ENCODE data around the gene TSPAN13.

The TSPAN13 gene

DNA sequence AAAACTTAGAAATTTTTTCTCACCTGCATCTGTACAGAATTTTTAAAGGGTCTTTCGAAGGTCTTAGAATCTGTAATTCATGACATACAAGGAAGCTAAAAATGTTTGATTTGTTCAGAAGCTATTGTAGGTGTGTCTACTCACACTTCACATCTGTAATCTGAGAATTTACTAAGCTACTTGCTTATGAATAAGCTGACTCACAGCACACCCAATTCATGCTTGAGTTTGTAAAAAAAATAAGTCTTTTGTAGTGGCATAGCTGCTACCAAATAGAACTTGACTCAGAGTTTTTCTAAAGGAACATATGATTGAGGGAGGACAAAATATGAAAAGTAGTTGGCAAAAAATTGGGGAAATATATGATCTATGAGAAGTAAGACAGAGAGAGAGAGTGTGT lies 64.0 kb downstream of the TSPAN13 start:
- no peak for TF ChIP-seq ARNT (IDR thresholded peaks at IDR 0.05)
- no peak for TF ChIP-seq FOXM1 (IDR thresholded peaks at IDR 0.05; ENCODE audit: borderline replicate concordance)
- TF ChIP-seq, protein P1, sequence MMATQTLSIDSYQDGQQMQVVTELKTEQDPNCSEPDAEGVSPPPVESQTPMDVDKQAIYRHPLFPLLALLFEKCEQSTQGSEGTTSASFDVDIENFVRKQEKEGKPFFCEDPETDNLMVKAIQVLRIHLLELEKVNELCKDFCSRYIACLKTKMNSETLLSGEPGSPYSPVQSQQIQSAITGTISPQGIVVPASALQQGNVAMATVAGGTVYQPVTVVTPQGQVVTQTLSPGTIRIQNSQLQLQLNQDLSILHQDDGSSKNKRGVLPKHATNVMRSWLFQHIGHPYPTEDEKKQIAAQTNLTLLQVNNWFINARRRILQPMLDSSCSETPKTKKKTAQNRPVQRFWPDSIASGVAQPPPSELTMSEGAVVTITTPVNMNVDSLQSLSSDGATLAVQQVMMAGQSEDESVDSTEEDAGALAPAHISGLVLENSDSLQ (IDR thresholded peaks at IDR 0.05), result no peak
- TF ChIP-seq SP1 (IDR thresholded peaks at IDR 0.05), result no peak
- no peak for TF ChIP-seq LEF1 (IDR thresholded peaks at IDR 0.05; ENCODE audit: borderline replicate concordance)
- TF ChIP-seq NFRKB (IDR thresholded peaks at IDR 0.05), result no peak
- CTCF ChIA-PET, result no interaction called here
- POLR2A ChIA-PET, result no interaction called here
- DNase-seq (ENCODE audit: extremely low spot score), result no peak

DNA sequence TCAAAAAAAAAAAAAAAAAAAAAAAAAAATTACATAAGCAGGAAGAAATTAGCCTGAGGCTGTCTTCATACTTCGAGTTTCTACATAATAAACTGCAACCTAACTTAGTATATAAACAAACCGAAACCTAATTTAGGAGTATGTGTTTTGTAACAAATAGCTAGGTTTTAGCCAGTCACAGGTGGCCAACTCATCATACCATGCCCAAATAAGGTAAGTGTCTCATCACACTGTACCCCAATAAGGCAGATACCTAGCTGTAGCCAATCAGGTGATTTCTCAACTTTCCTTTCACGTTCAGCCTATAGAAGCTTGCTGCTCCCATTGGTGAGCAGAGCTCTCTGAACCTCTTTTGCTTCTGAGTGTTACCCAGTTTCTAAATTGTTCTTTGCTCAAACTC lies 65.2 kb downstream of the TSPAN13 start:
- ChIA-PET CTCF (no interaction called here), POLR2A (no interaction called here)
- TF ChIP-seq ELF4 (IDR thresholded peaks at IDR 0.05), result no peak
- no peak for TF ChIP-seq FOXK2 (IDR thresholded peaks at IDR 0.05)
- TF ChIP-seq SP1 (IDR thresholded peaks at IDR 0.05), result no peak
- DNase-seq (ENCODE audit: extremely low spot score), result no peak

DNA sequence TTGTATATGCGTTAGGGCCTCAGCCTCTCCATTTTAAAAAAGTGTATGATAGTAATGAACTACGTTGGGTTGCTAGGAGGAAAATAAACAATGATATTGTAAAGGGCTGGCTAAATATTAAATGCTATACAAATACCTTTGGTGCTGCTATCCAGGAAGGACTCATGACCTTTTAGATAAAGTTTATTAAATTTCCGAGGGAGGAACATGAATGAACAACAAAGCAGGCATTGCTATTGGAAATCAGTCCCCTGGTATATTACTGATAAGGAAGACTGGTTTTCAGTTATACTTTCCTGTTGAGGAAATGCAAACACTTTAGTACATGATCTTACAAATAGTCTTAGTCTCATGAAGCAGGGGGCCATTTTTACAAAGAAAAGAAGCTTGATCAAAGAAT lies 68.5 kb downstream of the TSPAN13 start:
- no peak for TF ChIP-seq FOXM1 (IDR thresholded peaks at IDR 0.05; ENCODE audit: borderline replicate concordance)
- no peak for TF ChIP-seq NFRKB (IDR thresholded peaks at IDR 0.05)
- no peak for TF ChIP-seq HDGF (IDR thresholded peaks at IDR 0.05; ENCODE audit: borderline replicate concordance)
- TF ChIP-seq CTBP1 (IDR thresholded peaks at IDR 0.05; ENCODE audit: borderline replicate concordance), result no peak
- no peak for TF ChIP-seq TARDBP (IDR thresholded peaks at IDR 0.05)
- no peak for TF ChIP-seq FOXA1 (IDR thresholded peaks at IDR 0.05)
- CTCF ChIA-PET, result no interaction called here
- POLR2A ChIA-PET, result no interaction called here
- no peak for DNase-seq (ENCODE audit: extremely low spot score)

DNA sequence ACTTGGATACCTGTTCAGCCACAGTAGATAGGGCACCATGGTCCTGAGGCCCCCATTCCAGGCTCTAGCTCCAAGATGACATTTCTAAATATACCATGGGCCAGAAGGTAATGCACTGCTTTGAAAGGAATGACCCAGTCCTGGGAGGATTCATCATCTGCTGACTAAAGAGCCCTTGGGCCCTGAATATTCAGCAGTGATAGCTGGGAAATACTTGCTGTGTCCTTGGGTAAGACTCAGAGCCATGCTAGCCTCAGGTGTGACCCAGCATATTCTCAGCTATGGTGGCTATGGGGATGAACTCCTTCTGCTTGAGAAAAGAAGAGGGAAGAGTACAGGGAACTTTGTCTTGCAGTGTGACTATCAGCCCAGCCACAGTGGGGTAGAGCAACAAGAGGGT lies 72.5 kb downstream of the TSPAN13 start:
- no peak for TF ChIP-seq ARNT (IDR thresholded peaks at IDR 0.05)
- TF ChIP-seq FOXM1 (IDR thresholded peaks at IDR 0.05; ENCODE audit: borderline replicate concordance), result no peak
- TF ChIP-seq SUZ12 (IDR thresholded peaks at IDR 0.05), result no peak
- no peak for TF ChIP-seq FOXA1 (IDR thresholded peaks at IDR 0.05)
- TF ChIP-seq HDGF (IDR thresholded peaks at IDR 0.05; ENCODE audit: borderline replicate concordance), result no peak
- no peak for TF ChIP-seq TARDBP (IDR thresholded peaks at IDR 0.05)
- TF ChIP-seq, protein P1 (IDR thresholded peaks at IDR 0.05), result no peak
- ChIA-PET CTCF (no interaction called here), POLR2A (no interaction called here)
- DNase-seq (ENCODE audit: extremely low spot score), result no peak

DNA sequence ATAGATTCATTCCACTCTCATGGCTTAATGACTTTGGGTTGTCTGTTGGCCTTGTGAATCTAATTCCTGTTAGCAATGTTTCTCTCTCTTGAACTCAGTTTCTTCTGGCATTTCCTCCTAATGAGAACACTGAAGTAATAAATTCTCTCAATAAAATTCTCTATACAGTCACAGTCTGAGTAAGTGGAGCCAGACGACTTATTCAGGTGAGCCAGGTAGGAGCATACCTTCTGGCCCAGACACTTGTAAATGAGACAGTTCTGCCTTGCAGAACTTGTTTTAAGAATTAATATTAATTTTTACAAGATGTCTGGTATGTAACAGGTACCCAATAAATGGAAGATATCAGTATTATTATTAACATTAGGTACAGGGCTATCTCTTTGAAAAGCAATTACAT lies 79.8 kb downstream of the TSPAN13 start:
- ChIA-PET CTCF (no interaction called here), POLR2A (no interaction called here)

More for the DNA sequence above, 79.8 kb downstream of the TSPAN13 start:
- DNase-seq (ENCODE audit: extremely low spot score), result no peak
- TF ChIP-seq ZNF384 (IDR thresholded peaks at IDR 0.05) (no peak), L3MBTL2 (conservative IDR thresholded peaks at IDR 0.05) (no peak), SUZ12 (IDR thresholded peaks at IDR 0.05) (no peak), HDGF (IDR thresholded peaks at IDR 0.05; ENCODE audit: borderline replicate concordance) (no peak), FOXK2 (IDR thresholded peaks at IDR 0.05) (no peak), BHLHE40 (IDR thresholded peaks at IDR 0.05; ENCODE audit: borderline replicate concordance) (no peak)
